ENCODE results near the gene AGBL5.

DNA sequence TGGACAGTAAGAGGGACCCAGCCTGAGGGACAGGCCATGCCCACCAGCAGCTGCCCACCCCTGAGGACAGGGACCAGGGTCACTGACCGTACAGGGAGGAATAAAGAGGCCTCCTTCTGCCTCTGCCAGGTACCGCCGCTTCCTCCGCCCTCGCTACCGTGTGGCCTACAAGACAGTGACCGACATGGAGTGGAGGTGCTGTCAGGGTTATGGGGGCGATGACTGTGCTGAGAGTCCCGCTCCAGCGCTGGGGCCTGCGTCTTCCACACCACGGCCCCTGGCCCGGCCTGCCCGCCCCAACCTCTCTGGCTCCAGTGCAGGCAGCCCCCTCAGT lies 29.1 kb downstream of the AGBL5 start:
- TF ChIP-seq, protein P1, sequence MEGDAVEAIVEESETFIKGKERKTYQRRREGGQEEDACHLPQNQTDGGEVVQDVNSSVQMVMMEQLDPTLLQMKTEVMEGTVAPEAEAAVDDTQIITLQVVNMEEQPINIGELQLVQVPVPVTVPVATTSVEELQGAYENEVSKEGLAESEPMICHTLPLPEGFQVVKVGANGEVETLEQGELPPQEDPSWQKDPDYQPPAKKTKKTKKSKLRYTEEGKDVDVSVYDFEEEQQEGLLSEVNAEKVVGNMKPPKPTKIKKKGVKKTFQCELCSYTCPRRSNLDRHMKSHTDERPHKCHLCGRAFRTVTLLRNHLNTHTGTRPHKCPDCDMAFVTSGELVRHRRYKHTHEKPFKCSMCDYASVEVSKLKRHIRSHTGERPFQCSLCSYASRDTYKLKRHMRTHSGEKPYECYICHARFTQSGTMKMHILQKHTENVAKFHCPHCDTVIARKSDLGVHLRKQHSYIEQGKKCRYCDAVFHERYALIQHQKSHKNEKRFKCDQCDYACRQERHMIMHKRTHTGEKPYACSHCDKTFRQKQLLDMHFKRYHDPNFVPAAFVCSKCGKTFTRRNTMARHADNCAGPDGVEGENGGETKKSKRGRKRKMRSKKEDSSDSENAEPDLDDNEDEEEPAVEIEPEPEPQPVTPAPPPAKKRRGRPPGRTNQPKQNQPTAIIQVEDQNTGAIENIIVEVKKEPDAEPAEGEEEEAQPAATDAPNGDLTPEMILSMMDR (optimal IDR thresholded peaks at IDR 0.05 in 1 of 3, IDR thresholded peaks at IDR 0.05 in 1 of 3, conservative IDR thresholded peaks at IDR 0.05 in 1 of 3; ENCODE audit: extremely low read depth in 1 of 3, insufficient read depth in 2 of 3, low read length in 3 of 3) = no peak
- no peak for TF ChIP-seq EZH2 (IDR thresholded peaks at IDR 0.05; ENCODE audit: low read length)
